Smooth muscle cell (in vitro differentiated cells): ENCODE results near the gene PPHLN1. TPM values are rescaled to one million over a fixed set of nuclear protein-coding genes. Genes with fewer than 3 reads are reported as not detected.

ENCODE experiments used
- DNase-seq: peaks from one replicate; lab custom pipeline; 2025; ENCODE audit not compliant: unreplicated experiment; lab: John Stamatoyannopoulos, UW
- H2AFZ ChIP-seq: fragments of 200-600 bp; sonication (generic); 2 replicates; pipeline ENCODE4 v1.6.0; 2016; ENCODE audit warnings: antibody characterized with exemption, low read depth, mild to moderate bottlenecking
- H3F3A ChIP-seq: fragments of 200-600 bp; sonication (generic); 2 replicates; pipeline ENCODE4 v1.6.0; 2017; ENCODE audit warnings: antibody characterized with exemption, low read depth
- H3K27ac ChIP-seq: fragments of 200-600 bp; sonication (generic); 2 replicates; pipeline ENCODE4 v1.5.1; 2016; ENCODE audit warnings: low read depth, mild to moderate bottlenecking
- H3K27me3 ChIP-seq: fragments of 200-600 bp; sonication (generic); 2 replicates; pipeline ENCODE4 v1.6.1; 2016; ENCODE audit warnings: low read depth, mild to moderate bottlenecking
- H3K36me3 ChIP-seq: fragments of 200-600 bp; sonication (generic); 2 replicates; pipeline ENCODE4 v1.5.1; 2016; ENCODE audit warnings: low read depth
- H3K4me1 ChIP-seq: fragments of 200-600 bp; sonication (generic); 2 replicates; pipeline ENCODE4 v1.5.1; 2016; ENCODE audit warnings: low read depth
- H3K4me2 ChIP-seq: fragments of 200-600 bp; sonication (generic); 2 replicates; pipeline ENCODE4 v1.6.0; 2016; ENCODE audit warnings: mild to moderate bottlenecking
- H3K4me3 ChIP-seq: fragments of 200-600 bp; sonication (generic); 2 replicates; pipeline ENCODE4 v1.5.1; 2016; ENCODE audit warnings: mild to moderate bottlenecking
- H3K79me2 ChIP-seq: fragments of 200-600 bp; sonication (generic); 2 replicates; pipeline ENCODE4 v1.6.0; 2016; ENCODE audit warnings: low read depth, mild to moderate bottlenecking
- H3K9ac ChIP-seq: fragments of 200-600 bp; sonication (generic); 2 replicates; pipeline ENCODE4 v1.6.0; 2016; ENCODE audit warnings: low read depth
- H3K9me3 ChIP-seq: fragments of 200-600 bp; sonication (generic); replicated peaks from 2 replicates; pipeline ENCODE4 v1.5.1; 2016; ENCODE audit warnings: low read depth
- H4K20me1 ChIP-seq: fragments of 200-600 bp; sonication (generic); 2 replicates; pipeline ENCODE4 v1.6.0; 2016; ENCODE audit warnings: low read depth
- CTCF ChIP-seq: fragments of 200-600 bp; sonication (generic); IDR thresholded peaks from 2 replicates; pipeline ENCODE4 v1.5.1; 2017; ENCODE audit warnings: borderline replicate concordance, mild to moderate bottlenecking, antibody characterized with exemption; ENCODE audit not compliant: insufficient read depth, poor library complexity, severe bottlenecking
- WGBS: methylation state at CpG from one replicate; pipeline ENCODE4 v1.1.7; 2016; ENCODE audit warnings: low lambda C conversion rate; 5-methylcytosine and 5-hydroxymethylcytosine counted together
- polyA plus RNA-seq: library from polyadenylated mRNA; unstranded; fragments of >200 nt; fragmentation: Nextera tagmentation; extraction: Ambion mirVana; gene quantifications from 2 replicates; pipeline ENCODE4 v1.2.1, GENCODE V29; 2016
- total RNA-seq: library from RNA; depleted of rRNA; stranded (reverse); fragments of >200 nt; gene quantifications from 2 replicates; pipeline ENCODE4 v1.2.3, GENCODE V29; 2014

Gene PPHLN1
- total and polyA plus RNA-seq, 2 experiments from 2014 or later = 49.2 to 59.6 TPM

- DNase-seq = no peak
- peaks cover 96% of the 10 kb centered on the region for H4K20me1 ChIP-seq
Measured at GRCh38 chr12:42477941-42478340, 152.0 kb downstream of the PPHLN1 start.

DNA sequence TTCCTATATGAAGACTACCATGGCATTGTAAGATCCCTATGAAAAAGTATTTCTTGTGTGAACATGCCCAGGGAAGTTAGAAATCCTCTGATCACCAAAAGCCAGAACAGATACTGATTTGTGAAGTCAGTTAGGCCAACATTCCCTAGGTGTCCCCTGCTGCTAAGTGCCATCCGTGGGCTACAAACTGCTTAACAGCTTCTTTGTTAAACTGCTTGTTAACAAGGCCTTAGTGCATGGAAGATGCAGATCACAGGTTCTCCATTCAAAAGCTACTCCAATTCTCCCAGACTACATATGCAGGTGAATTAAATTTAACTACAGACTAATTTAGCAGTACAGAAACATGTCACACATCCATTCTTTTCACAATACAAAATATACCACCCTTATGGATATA is 155.4 kb downstream of the PPHLN1 start:
- peak overlapping the region; percentile 83 for H3K9ac ChIP-seq
- no peak for DNase-seq
- no peak for TF ChIP-seq CTCF
- H3K9me3 ChIP-seq = no peaks in the 10 kb centered on the region
- H3K79me2 ChIP-seq = peaks cover 98% of the 10 kb centered on the region
- H3K27me3 ChIP-seq = no peaks in the 10 kb centered on the region
- peak overlapping the region; percentile 95 for H3K4me2 ChIP-seq
- WGBS = 23% methylated on average over 1 of the region's 1 CpG
- peaks cover 30% of the 10 kb centered on the region for H3F3A ChIP-seq
- peaks cover 33% of the 10 kb centered on the region for H3K4me1 ChIP-seq
- no peak overlapping the region for H2AFZ ChIP-seq
- H3K36me3 ChIP-seq = no peaks in the 10 kb centered on the region
- H3K4me3 ChIP-seq = peak overlapping the region; percentile 85
- peak overlapping the region; percentile 67 for H3K27ac ChIP-seq
- H4K20me1 ChIP-seq = peaks cover 96% of the 10 kb centered on the region

More at GRCh38 chr12:42477941-42478340, 152.0 kb downstream of the PPHLN1 start:
- Histone ChIP-seq H2AFZ (no peak overlapping the region), H3K79me2 (peaks cover 100% of the 10 kb centered on the region), H3K9me3 (no peaks in the 10 kb centered on the region), H3K4me3 (no peak overlapping the region), H3K4me1 (peaks cover 27% of the 10 kb centered on the region), H3K9ac (no peak overlapping the region), H3K36me3 (no peaks in the 10 kb centered on the region), H3K27me3 (no peaks in the 10 kb centered on the region), H3F3A (peaks cover 13% of the 10 kb centered on the region), H3K4me2 (no peak overlapping the region), H3K27ac (no peak overlapping the region)
- 79% methylated on average over 1 of the region's 1 CpG for WGBS
- TF ChIP-seq CTCF = no peak

DNA sequence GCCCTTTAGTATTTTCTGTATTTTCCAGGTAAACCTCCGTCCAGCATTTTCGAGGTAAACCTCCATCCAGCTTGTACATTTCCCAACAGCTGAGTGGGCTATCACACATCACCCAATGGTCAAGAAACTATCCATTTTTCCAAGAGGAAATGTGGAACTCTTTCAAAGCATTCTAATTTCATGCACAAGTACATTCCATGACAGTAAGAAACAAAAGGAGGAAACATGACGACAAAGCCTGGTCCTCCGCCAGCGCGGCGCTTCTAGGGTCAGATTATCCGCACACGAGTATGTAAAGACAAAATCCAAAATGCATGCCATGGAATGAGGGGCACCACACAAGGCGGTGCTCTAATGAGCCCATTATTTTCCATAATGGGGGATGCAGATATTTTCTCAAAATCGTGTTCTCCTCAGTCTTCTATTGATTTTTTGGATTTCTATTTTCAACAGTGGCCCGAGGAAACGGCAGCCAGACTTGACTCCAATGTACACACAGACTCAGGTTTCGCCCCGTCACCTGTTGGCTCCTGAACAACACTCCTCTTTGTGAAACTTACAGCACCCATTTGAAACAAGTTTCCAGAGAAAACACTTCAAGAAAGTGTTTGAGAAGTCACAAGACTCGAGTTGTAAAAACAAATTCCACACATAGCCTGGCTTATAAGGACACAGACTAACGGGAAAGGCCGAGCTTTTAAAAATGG is 156.2 kb downstream of the PPHLN1 start:
- peaks cover 98% of the 10 kb centered on the region for H3K79me2 ChIP-seq
- H3K4me2 ChIP-seq = peak overlapping the region; percentile 95
- H3K36me3 ChIP-seq = no peaks in the 10 kb centered on the region
- no peak overlapping the region for H2AFZ ChIP-seq
- DNase-seq = no peak
- WGBS = 18% methylated on average over 18 of the region's 18 CpGs
- H3K27me3 ChIP-seq = no peaks in the 10 kb centered on the region
- no peaks in the 10 kb centered on the region for H3K9me3 ChIP-seq
- H3F3A ChIP-seq = peaks cover 31% of the 10 kb centered on the region
- H3K4me1 ChIP-seq = peaks cover 42% of the 10 kb centered on the region
- peak overlapping the region; percentile 85 for H3K4me3 ChIP-seq
- peak overlapping the region; percentile 67 for H3K27ac ChIP-seq
- H3K9ac ChIP-seq = peak overlapping the region; percentile 83
- peaks cover 98% of the 10 kb centered on the region for H4K20me1 ChIP-seq
- TF ChIP-seq CTCF = no peak
